Fibroblast of skin of left quadriceps (primary cell): ENCODE data around the gene EXOC8.
A peak's percentile ranks its signal among the peaks of the same experiment; 100 is the strongest.

Experiments used
- DNase-seq, 2 experiments: peaks; one replicate each; pipeline ENCODE4 v3.0.0-alpha.2; 2013; ENCODE audit warnings: low read depth in 2 of 2

Gene EXOC8, protein sequence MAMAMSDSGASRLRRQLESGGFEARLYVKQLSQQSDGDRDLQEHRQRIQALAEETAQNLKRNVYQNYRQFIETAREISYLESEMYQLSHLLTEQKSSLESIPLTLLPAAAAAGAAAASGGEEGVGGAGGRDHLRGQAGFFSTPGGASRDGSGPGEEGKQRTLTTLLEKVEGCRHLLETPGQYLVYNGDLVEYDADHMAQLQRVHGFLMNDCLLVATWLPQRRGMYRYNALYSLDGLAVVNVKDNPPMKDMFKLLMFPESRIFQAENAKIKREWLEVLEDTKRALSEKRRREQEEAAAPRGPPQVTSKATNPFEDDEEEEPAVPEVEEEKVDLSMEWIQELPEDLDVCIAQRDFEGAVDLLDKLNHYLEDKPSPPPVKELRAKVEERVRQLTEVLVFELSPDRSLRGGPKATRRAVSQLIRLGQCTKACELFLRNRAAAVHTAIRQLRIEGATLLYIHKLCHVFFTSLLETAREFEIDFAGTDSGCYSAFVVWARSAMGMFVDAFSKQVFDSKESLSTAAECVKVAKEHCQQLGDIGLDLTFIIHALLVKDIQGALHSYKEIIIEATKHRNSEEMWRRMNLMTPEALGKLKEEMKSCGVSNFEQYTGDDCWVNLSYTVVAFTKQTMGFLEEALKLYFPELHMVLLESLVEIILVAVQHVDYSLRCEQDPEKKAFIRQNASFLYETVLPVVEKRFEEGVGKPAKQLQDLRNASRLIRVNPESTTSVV

DNA sequence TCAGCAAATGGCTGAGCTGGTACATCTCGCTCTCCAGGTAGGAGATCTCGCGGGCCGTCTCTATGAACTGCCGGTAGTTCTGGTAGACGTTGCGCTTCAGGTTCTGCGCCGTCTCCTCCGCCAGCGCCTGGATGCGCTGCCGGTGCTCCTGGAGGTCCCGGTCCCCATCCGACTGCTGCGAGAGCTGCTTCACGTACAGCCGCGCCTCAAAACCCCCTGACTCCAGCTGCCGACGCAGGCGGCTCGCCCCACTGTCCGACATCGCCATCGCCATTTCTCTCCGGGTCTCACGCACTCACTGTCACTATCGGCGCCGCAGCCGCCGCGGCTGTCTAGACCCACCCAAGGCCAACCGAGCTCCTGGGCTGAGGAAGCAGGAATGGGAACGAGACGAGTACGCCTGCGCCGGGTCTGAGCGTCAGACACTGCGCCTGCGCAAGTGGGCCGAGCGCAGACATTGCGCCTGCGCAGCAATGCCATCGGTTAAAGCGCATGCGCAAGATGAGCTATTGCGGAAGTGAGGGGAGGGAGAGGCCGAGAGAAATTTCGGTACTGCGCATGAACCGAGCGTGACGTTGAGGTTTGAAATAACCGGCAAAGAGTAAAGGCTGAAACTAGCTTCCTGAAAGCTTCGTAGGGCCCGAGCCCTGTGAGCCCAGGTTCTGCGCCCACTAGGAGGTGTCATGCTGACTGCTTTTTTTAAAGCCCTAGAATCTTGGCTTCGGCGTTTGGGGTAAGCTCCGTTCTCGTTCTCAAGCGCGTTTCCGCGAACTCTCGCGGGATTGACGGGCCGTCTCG, at the start of gene EXOC8:
TSS of gene EXOC8 (minus strand) at position 381 of the 798 bp plus-strand sequence. CDS start at position 274, 107 bp downstream.
- DNase-seq: peak; percentile 94 to 95

DNA sequence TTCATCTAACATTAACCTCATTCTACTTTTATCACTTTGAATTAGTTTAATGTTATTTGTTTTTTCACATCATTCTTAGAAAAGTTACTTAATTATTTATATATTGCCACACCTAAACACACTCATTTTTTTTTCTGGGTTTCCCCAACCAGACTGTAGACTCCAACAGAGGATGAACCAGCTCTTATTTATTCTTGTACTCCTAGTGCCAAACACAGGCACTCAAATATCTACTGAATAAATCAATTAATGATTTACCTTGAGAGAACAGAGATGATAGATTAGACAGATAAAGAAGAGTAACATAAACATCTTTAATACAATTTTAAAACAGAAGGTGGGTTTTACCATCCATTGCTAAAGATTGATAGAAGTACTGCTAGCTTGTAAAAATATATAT, 48.8 kb upstream of the EXOC8 start:
- no peak for DNase-seq

DNA sequence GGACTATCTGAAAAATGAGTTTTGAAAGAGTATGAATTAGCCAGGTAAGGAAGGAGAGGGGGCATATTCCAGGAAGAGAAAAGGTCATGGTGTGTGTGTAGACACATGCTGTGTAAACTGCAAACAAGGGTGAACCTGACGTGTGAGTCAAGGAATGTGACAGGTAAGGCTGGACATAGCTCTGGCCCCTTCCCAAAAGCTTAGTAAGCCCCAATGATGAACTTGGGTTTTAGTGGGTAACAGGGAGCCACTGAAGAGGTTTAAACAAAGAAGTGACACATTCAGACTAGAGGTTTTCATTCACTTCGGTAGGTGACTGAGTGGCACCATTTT, 47.7 kb upstream of the EXOC8 start:
- DNase-seq: no peak

DNA sequence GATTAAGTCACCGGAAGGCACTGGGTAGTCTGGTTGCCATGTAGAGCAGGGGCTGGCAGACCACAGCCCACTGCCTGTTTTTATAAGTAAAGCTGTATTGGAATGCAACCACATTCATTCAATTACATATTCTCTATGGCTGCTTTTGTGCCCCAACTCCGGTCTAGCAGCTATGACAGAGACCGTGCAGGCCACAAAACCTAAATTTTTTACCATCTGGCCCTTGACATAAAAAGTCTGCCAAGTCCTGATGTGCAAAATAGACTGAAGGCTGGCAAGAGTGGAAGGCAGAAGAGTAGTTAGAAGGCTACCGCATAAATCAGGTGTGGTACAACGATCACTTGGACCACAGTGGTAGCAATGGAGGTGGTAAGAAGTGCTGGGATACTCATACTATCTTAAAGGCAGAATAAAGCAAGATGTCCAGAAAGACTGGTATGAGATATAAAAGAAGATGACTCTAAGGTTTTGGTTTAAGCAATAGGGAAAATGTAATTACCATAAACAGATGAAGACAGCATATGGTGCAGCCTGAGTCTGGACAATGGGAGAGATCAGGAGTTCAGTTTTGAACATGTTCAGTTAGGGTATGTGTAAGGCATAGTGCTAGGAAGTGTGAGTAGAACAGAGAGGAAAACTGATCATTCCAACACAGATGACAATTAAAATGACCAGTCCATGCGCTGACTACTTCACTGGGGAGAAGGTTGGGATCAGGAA, 47.2 kb upstream of the EXOC8 start:
- no peak for DNase-seq

DNA sequence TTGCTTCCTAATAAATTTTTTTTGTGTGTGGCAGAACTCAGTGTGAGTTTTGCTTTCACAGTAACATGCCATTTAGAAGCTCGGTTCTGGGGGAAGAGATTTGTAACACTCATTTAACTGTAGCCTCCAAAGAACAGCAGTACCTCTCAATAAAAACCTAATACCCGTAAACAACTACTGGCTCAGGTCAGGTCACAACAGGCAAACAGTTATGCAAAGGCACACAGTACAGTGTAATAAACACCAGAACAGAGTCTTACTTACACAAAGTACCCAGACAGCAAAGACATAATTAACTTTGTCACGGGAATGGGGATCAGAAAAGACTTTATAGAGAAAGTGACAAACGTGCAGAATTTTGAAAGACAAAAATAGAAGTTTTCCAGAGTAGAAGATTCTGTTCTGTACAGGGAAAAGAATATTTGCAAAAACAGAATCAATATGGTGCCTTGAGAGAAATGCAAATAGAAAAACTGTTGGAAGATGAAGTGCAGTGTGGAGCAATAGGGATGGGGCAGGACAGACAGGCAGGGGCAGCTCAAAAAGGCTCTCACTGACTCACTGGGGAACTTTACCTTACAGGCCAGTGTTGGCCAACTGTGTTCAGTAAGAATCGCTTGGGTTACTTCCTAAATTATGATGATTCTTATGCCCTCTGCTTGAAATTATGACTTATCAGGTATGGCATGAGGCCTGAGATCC, 45.7 kb upstream of the EXOC8 start:
- no peak for DNase-seq

DNA sequence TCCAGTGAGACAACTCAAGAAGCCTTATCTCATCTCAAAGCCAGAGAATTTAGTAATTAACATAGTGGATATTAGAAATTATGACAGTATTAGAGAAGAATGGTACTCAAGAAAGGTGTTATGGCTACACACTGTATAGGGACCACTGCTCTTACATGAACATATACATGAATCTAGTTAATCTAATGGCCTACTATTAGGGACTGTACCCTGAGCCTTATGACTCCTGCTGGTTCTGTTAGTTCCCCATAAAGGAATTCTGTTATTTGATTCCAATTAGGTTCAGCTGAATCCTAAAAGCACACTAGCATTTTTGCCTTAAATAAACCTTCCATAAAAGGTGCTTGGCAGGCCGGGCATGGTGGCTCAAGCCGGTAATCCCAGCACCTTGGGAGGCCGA, 44.8 kb upstream of the EXOC8 start:
- no peak for DNase-seq

DNA sequence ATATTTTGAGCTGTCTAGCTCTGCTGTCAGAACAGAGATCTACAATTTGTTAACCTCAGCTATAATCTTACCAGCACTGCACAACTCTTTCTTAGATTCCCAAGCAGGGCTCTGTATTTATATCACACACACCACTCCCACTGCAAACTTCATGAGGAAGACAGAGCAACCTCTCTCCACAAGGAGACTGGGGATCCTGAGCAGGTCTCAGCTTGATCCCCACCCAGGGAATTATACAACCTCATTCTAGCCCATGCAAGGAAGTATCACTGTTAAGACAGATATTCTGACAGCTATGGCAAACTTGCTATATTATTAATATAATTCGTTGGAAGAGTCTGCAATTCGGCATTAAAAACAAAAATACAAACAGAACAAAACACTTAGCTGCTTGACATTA, 44.1 kb upstream of the EXOC8 start:
- DNase-seq: no peak

DNA sequence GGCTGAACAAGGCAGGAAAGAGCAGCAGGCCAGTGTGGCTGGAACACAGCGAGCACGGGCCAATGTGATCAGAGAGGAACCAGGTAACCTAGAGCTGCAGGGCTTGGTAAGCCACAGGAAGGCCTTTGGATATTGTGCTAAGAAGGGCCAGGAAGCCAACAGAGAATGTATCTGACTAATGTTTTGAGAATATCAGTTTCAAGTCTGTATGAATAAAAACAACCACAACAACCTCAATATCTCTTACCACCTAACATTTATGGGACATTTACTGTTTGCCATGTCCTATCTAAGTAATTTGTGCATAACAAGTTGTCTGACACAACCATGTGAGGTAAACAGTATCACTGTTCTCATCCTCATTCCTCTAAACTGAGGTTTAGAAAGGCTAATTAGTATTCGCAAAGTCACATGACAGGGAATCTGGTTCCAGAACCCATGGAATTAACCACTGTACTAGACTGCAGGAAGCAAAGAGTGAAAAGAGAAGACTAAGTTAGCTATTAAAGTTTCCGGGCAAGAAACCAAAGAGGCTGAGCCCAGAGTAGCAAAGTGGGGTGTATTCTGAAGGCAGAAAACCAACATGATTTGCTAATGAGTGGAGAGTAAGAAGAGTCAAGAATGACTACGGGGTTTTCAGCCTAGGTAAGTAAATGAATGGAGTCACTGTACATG, 39.4 kb upstream of the EXOC8 start:
- no peak for DNase-seq

DNA sequence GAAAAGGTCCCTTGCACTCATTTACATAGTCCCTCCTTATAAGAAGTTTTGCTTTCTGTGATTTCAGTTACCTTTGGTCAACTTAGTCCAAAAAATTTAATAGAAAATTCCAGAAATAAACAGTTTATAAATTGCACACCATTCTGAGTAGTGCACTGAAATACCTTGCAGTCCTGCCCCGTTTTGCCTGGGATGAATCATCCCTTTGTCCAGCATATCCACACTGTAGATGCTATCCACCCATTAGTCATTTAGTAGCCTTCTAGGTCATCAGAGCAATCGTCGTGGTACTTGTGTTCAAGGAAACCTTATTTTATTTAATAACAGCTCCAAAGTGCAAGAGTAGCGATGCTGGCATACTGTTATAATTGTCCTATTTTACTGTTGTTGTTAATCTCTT, 38.4 kb upstream of the EXOC8 start:
- no peak for DNase-seq

DNA sequence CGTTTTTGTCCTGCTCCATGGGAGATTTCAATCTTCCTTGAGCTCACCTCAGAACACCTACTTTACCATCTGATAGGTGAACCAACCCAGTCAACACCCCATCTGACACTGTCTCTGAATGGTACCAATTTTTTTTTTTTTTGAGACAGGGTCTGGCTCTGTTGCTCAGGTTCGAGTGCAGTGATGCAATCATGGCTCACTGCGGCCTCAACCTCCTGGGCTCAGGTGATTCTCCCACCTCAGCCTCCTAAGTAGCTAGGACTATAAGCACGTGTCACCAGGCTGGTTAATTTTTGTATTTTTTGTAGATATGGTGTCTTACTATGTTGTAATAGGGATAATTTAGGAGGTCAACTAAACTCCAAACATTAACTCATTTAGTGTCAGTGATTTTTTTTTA, 36.7 kb upstream of the EXOC8 start:
- no peak for DNase-seq

DNA sequence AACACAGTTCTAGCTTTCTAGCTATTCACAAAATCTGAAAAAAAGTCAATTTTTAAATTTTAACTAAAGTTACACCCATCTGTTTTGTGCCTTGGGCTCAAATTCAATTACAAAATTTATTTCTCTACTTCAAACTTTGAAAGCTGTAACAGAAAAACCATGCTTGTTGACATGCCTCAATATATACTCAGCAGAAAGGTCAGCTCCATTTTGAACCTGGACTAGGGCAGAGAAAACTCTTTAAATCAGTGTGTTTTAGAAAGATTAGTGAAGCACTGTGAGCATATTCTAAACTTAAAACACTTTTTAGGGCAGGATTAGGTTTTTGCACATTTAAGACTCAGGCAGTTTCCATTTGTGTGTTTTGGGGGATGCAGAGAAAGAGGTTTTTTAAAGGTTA, 34.8 kb upstream of the EXOC8 start:
- no peak for DNase-seq

DNA sequence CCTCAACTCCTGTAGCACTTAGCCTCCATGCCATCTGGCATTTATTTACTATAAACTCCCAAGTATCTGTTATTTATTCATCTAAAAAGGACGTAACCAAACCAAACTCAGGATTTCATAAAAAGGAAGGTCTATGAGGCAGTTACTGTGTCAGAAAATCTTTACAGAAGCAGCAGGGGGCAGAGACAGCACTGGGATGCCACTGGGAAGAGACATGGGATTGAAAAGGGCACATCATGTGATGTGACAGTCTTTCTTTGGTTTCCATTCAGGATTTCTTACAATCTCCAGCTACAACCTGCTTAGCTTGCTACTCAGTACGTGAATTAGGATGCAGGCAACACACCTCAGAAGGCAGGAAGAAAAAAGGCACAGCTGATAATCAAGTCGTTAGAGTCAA, 31.6 kb upstream of the EXOC8 start:
- no peak for DNase-seq

DNA sequence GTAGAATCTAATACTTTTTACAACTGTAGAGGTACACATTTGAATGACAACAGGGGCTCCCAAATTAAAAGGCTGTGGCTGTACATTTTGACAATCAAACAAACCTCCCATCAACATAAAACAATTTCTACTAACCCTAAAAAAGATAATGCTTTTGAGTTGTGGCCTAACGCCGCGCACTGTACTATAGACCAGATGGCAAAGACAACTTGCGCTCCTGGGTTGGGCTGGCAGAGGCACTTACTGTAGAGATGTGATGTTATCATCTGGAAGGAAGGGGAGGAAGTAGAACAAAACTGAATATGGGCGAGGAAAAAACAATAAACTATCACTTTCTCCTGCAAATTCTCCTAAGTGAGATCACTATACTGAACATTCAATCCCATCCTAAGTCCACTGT, 26.5 kb upstream of the EXOC8 start:
- no peak for DNase-seq

DNA sequence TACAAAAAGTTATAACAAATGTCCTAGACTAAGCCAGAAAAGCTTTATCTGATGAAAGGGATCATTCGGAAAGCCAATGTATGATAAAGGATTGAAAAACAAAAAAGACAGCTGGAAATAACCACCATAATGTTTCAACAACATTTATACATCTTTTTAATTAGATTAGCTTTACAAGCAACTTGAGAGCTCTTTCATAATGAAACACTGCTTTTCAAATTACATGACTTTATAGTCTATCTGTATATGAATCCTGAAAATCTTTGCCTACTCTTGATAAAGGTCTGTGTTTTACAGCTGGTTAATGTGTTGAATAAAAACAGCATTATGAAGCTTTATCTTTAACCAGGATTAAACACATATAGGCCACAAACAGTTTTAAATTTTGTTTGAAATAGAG, 26.0 kb upstream of the EXOC8 start:
- no peak for DNase-seq

DNA sequence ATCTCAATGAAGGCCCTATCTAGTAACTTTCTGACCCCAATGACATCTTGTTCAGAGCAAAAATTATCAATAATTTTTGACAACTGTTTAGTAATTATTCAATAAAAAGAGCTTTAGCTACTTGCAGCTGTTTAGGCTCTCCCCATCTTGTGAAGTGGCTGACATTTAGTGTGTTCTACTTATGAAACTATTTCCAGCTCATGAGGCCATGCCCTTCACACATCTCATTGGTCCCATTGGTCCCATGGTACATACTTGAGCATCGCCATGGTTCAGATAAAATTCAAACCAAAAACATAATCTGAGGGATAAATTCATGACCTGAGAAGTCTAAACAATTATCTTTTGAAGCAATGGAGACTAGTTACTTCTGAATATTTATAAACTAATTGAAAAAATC, 24.7 kb upstream of the EXOC8 start:
- DNase-seq: no peak

DNA sequence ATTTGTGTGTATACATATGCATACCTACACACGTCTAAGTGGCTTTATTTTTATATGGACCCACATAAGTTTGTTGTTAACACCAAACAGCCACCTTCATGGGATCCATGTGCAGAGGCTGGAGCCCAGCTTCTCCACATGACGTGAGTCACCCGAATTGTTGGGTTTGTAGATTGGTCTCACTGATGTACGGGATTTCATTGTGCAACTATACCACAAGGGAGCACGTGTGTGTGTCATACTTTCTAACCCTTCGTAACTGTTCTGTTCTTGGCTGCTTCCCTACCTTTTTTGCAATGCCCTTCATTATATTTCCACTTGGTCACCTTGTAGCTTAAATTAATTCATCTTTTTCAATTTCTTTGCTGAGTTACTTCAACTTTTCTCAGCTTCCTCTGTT, 21.5 kb upstream of the EXOC8 start:
- peak; percentile 62 to 68 for DNase-seq

DNA sequence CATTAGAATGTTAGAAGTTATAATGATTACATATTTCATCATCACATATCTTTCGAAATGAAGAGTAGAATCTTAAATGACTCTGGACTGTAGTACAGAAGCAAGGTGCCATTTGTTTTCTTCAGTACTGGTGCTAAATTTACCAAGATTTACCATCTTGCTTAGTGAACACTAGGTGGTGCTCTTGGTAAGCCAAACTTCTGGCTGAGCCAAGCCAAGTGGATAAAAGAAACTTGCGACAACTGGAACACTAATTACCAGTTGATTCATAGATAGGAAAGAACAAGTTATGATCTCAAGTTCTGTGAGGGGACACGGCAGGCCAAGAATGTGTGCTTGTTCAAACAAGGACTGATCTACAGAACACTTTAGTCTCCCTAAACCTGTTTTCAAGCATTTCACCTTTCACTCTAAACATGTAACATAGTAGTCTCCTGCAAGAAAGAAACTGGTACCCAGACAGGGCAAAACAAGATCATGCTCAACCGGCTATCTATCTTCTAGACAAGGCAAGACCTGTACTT, 20.2 kb upstream of the EXOC8 start:
- DNase-seq: peak; percentile 38 to 47

DNA sequence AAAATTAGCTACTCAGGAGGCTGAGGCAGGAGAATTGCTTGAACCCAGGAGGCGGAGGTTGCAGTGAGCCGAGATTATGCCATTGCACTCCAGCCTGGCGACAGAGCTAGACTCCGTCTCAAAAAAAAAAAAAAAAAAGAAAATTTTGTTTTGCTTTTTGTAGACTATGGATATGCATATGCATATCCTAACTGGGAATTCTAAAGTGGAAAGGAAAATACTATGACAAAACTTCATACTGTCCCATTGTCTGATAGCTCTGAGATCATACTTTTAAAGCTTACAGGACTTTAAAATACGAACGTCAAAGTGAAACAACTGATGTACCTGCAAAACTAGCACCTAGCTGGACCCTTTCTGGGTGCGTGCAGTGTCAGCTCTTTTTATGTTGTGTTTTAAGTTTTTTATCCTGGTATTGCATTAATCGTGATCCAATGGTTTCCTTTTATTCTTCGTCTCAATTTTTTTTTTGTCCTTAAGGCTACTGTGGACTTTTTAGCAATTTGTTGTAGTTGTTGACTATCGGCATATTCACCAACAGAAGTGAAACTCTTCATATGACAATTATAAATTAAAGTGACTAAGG, 19.6 kb upstream of the EXOC8 start:
- no peak for DNase-seq

DNA sequence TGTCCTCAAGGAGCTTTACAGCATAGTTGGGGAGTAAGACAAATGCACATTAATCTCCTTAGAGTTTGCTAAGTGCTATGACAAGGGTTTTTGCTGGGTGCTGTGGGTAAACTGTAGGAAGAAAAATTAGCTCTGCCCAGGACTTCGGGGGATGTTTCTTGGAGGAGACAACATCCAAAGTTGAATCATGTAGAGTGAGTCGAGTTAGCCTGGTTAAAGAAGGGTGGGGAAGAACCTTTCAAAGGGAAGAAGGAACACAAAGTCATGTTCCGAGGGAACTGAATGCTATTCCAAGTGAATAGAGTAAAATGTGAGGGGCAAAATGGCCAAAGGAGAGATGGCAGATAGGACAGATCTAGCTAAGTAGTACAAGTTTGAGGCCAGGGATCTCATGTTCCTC, 17.5 kb upstream of the EXOC8 start:
- DNase-seq: no peak

DNA sequence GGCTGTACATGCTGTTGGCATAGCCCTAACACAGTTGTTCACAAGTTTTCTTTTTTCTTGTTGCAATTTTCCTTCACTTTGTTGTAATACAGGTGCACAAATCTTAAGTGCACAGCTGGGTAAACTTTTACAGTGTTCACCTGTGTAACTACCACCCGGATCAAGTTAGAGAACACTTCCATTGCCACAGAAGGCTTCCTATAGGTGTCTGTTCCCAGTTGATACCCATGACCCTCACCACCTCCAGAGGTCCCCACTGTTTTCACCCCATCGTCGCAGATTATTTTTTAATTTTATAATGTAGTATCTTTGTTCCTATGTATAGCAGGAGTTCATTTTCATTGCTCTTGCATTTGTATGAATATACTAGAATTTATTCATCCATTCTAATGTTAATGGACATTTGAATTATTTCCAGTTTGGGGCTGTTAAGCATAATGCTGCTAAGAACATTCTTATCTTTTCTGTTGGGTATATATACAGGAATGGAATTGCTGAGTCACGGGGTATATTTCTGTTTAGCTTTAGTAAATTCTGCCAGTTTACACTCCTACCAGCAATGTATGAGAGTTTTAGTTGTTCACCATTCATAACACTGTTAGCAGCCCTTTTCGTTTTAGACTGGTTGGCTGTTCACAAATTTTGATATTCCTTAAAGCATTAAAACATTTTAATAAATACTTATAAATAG, 16.8 kb upstream of the EXOC8 start:
- DNase-seq: no peak
